DMS53 (cell line): ENCODE measurements around the gene TRIB2.
"Not testable (repeated sequence)": the region's sequence is repeated elsewhere in the genome, so short reads cannot be mapped to it uniquely, and the experiment has no call there.

Experiments used
- DNase-seq: peaks from one replicate; lab custom pipeline; 2025; lab: John Stamatoyannopoulos, UW

The TRIB2 gene

GRCh38 chr2:12716282-12717190, at the start of gene TRIB2:
Gene TRIB2 (plus strand): TSS chr2:12716936. CDS start chr2:12718308, 1,372 bp downstream.
- peak; percentile 94 for DNase-seq

GRCh38 chr2:12669036-12669435, 47.7 kb upstream of the TRIB2 start:
- DNase-seq = no peak

GRCh38 chr2:12672711-12673315, 43.9 kb upstream of the TRIB2 start:
- DNase-seq = no peak

GRCh38 chr2:12674644-12675328, 42.0 kb upstream of the TRIB2 start:
- DNase-seq = no peak

- DNase-seq = no peak
Measured at GRCh38 chr2:12675352-12675795, 41.4 kb upstream of the TRIB2 start.

GRCh38 chr2:12675801-12676200, 40.9 kb upstream of the TRIB2 start:
- no peak for DNase-seq

GRCh38 chr2:12676771-12677170, 40.0 kb upstream of the TRIB2 start:
- DNase-seq = no peak

GRCh38 chr2:12678186-12678585, 38.5 kb upstream of the TRIB2 start:
- no peak for DNase-seq

GRCh38 chr2:12679550-12680072, 37.1 kb upstream of the TRIB2 start:
- DNase-seq = no peak

- DNase-seq = not testable (repeated sequence)
Measured at GRCh38 chr2:12680115-12680514, 36.6 kb upstream of the TRIB2 start.

GRCh38 chr2:12682017-12682416, 34.7 kb upstream of the TRIB2 start:
- DNase-seq = no peak

- DNase-seq = no peak
Measured at GRCh38 chr2:12683457-12684100, 33.2 kb upstream of the TRIB2 start.

- DNase-seq = no peak
Measured at GRCh38 chr2:12684471-12684936, 32.2 kb upstream of the TRIB2 start.

- no peak for DNase-seq
Measured at GRCh38 chr2:12685145-12685544, 31.6 kb upstream of the TRIB2 start.

- no peak for DNase-seq
Measured at GRCh38 chr2:12685956-12686355, 30.8 kb upstream of the TRIB2 start.

GRCh38 chr2:12686708-12687283, 29.9 kb upstream of the TRIB2 start:
- DNase-seq = no peak

- DNase-seq = no peak
Measured at GRCh38 chr2:12688091-12688490, 28.6 kb upstream of the TRIB2 start.

- no peak for DNase-seq
Measured at GRCh38 chr2:12688893-12689292, 27.8 kb upstream of the TRIB2 start.

GRCh38 chr2:12693509-12693908, 23.2 kb upstream of the TRIB2 start:
- no peak for DNase-seq

GRCh38 chr2:12694990-12695774, 21.6 kb upstream of the TRIB2 start:
- no peak for DNase-seq

GRCh38 chr2:12697617-12698016, 19.1 kb upstream of the TRIB2 start:
- no peak for DNase-seq
